Mesenchymal stem cell (in vitro differentiated cells and primary cell): ENCODE measurements around the gene ZNF574.

Source experiments
- DNase-seq: peaks from one replicate; pipeline ENCODE4 v3.0.0-alpha.2; 2013
- H2AFZ ChIP-seq: one replicate; pipeline ENCODE4 v1.6.1; 2013; ENCODE audit warnings: low read depth, mild to moderate bottlenecking, control low read depth, inconsistent platforms, low read length, moderate library complexity
- H2AK5ac ChIP-seq: 2 replicates; pipeline ENCODE4 v1.6.1; 2013; ENCODE audit warnings: low read length, moderate library complexity, mild to moderate bottlenecking, inconsistent platforms; ENCODE audit not compliant: severe bottlenecking
- H2BK120ac ChIP-seq: one replicate; pipeline ENCODE4 v1.6.1; 2013; ENCODE audit warnings: low read depth, mild to moderate bottlenecking, inconsistent platforms, low read length, moderate library complexity
- H2BK12ac ChIP-seq, 2 experiments: one replicate each; pipeline ENCODE4 v1.6.1; 2013; ENCODE audit warnings: inconsistent platforms in 2 of 2, low read length in 2 of 2, mild to moderate bottlenecking in 2 of 2, moderate library complexity in 2 of 2, control low read depth in 1 of 2
- H2BK15ac ChIP-seq: one replicate; pipeline ENCODE4 v1.6.1; 2013; ENCODE audit warnings: mild to moderate bottlenecking, low read depth, inconsistent platforms; ENCODE audit not compliant: poor library complexity, severe bottlenecking
- H2BK5ac ChIP-seq: 2 replicates; pipeline ENCODE4 v1.6.1; 2013; ENCODE audit warnings: low read depth, mild to moderate bottlenecking, low read length, control low read depth, inconsistent platforms; ENCODE audit not compliant: poor library complexity, severe bottlenecking
- H3K14ac ChIP-seq, 2 experiments: one replicate each; pipeline ENCODE4 v1.6.1; 2013; ENCODE audit warnings: inconsistent platforms in 2 of 2, low read length in 2 of 2, control low read depth in 1 of 2, mild to moderate bottlenecking in 1 of 2, moderate library complexity in 1 of 2
- H3K18ac ChIP-seq, 2 experiments: one replicate each; pipeline ENCODE4 v1.6.1; 2013; ENCODE audit warnings: inconsistent platforms in 2 of 2, low read length in 2 of 2, control low read depth in 1 of 2, low read depth in 1 of 2, mild to moderate bottlenecking in 1 of 2
- H3K23ac ChIP-seq, 2 experiments: one replicate each; pipeline ENCODE4 v1.6.1; 2013; ENCODE audit warnings: inconsistent platforms in 2 of 2, low read length in 2 of 2, mild to moderate bottlenecking in 2 of 2, moderate library complexity in 2 of 2, control low read depth in 1 of 2
- H3K27ac ChIP-seq: 2 replicates; pipeline ENCODE4 v1.5.1; 2013; ENCODE audit warnings: mild to moderate bottlenecking, moderate library complexity, low read length, control low read depth, inconsistent platforms; ENCODE audit not compliant: poor library complexity, severe bottlenecking
- H3K27me3 ChIP-seq, 2 experiments: 2 replicates each; pipeline versions ENCODE4 v1.6.1 to v1.7.0; 2013; ENCODE audit warnings: low read length in 2 of 2, mild to moderate bottlenecking in 2 of 2, moderate library complexity in 2 of 2, control low read depth in 1 of 2, inconsistent platforms in 1 of 2; ENCODE audit not compliant: control insufficient read depth in 1 of 2, insufficient read depth in 1 of 2
- H3K36me3 ChIP-seq, 2 experiments: 2 replicates each; pipeline versions ENCODE4 v1.6.1 to v1.7.0; 2013; ENCODE audit warnings: low read length in 2 of 2, control low read depth in 1 of 2, inconsistent platforms in 1 of 2, low read depth in 1 of 2, mild to moderate bottlenecking in 1 of 2; ENCODE audit not compliant: insufficient read depth in 2 of 2, control insufficient read depth in 1 of 2
- H3K4ac ChIP-seq, 2 experiments: one replicate each; pipeline ENCODE4 v1.6.1; 2013; ENCODE audit warnings: inconsistent platforms in 2 of 2, low read length in 2 of 2, mild to moderate bottlenecking in 2 of 2, moderate library complexity in 2 of 2, control low read depth in 1 of 2, low read depth in 1 of 2
- H3K4me1 ChIP-seq: 2 replicates; pipeline ENCODE4 v1.6.1; 2013; ENCODE audit warnings: low read depth, low read length, control low read depth; ENCODE audit not compliant: control insufficient read depth, insufficient read depth
- H3K4me2 ChIP-seq: 2 replicates; pipeline ENCODE4 v1.6.1; 2013; ENCODE audit warnings: low read length, mild to moderate bottlenecking, inconsistent platforms; ENCODE audit not compliant: poor library complexity, severe bottlenecking
- H3K4me3 ChIP-seq, 2 experiments: 2 replicates each; pipeline versions ENCODE4 v1.5.1 to v1.7.0; 2013; ENCODE audit warnings: low read length in 2 of 2, mild to moderate bottlenecking in 2 of 2, control low read depth in 1 of 2, low read depth in 1 of 2; ENCODE audit not compliant: insufficient read depth in 1 of 2
- H3K79me1 ChIP-seq: replicated peaks from 2 replicates; pipeline ENCODE4 v1.6.1; 2013; ENCODE audit warnings: mild to moderate bottlenecking, control low read depth, low read length, inconsistent platforms; ENCODE audit not compliant: poor library complexity, severe bottlenecking
- H3K9ac ChIP-seq: 2 replicates; pipeline ENCODE4 v1.7.0; 2013; ENCODE audit warnings: mild to moderate bottlenecking, low read length, moderate library complexity
- H3K9me3 ChIP-seq: 2 replicates; pipeline ENCODE4 v1.7.0; 2013; ENCODE audit warnings: mild to moderate bottlenecking, low read length; ENCODE audit not compliant: control insufficient read depth
- H4K8ac ChIP-seq: one replicate; pipeline ENCODE4 v1.6.1; 2013; ENCODE audit warnings: inconsistent platforms, mild to moderate bottlenecking, low read length, moderate library complexity
- H4K91ac ChIP-seq: one replicate; pipeline ENCODE4 v1.6.1; 2013; ENCODE audit warnings: mild to moderate bottlenecking, low read length, inconsistent platforms
- WGBS: methylation state at CpG from one replicate; pipeline ENCODE4 v1.1.7; 2013; ENCODE audit warnings: mixed read lengths; 5-methylcytosine and 5-hydroxymethylcytosine counted together

Gene ZNF574

GRCh38 chr19:42117076-42117475 is 41.1 kb downstream of the ZNF574 start:
- H2BK15ac ChIP-seq = no peak overlapping the region
- H3K18ac ChIP-seq = no peak overlapping the region
- H4K8ac ChIP-seq = no peak overlapping the region
- H3K4me2 ChIP-seq = no peak overlapping the region
- no peak overlapping the region for H3K14ac ChIP-seq
- H2AFZ ChIP-seq = no peak overlapping the region
- DNase-seq = no peak
- no peaks in the 10 kb centered on the region for H3K27me3 ChIP-seq
- H3K23ac ChIP-seq = no peak overlapping the region
- H3K9me3 ChIP-seq = no peaks in the 10 kb centered on the region
- peak overlapping the region; percentile 3 for H2BK120ac ChIP-seq
- peaks cover 2% of the 10 kb centered on the region for H3K79me1 ChIP-seq
- H3K4ac ChIP-seq = no peak overlapping the region
- no peak overlapping the region for H2AK5ac ChIP-seq
- H2BK12ac ChIP-seq = peak overlapping the region in 1 of 2 experiments; percentile 3
- 98% methylated on average over 5 of the region's 6 CpGs for WGBS
- H3K4me1 ChIP-seq = peaks cover 38% of the 10 kb centered on the region
- no peak overlapping the region for H3K27ac ChIP-seq
- H3K9ac ChIP-seq = no peak overlapping the region
- peaks cover 12 to 37% of the 10 kb centered on the region in 2 experiments for H3K36me3 ChIP-seq
- H3K4me3 ChIP-seq = no peak overlapping the region
- H4K91ac ChIP-seq = peak overlapping the region; percentile 37
- no peak overlapping the region for H2BK5ac ChIP-seq

GRCh38 chr19:42120276-42120980 is 44.5 kb downstream of the ZNF574 start:
- H3K18ac ChIP-seq = no peak overlapping the region
- no peak overlapping the region for H3K4me3 ChIP-seq
- H3K14ac ChIP-seq = no peak overlapping the region
- no peak overlapping the region for H2AFZ ChIP-seq
- H3K4me2 ChIP-seq = no peak overlapping the region
- peak overlapping the region; percentile 24 for H3K9ac ChIP-seq
- H3K36me3 ChIP-seq = peaks cover 12 to 34% of the 10 kb centered on the region in 2 experiments
- 98% methylated on average over 6 of the region's 10 CpGs for WGBS
- no peaks in the 10 kb centered on the region for H3K9me3 ChIP-seq
- H3K27me3 ChIP-seq = no peaks in the 10 kb centered on the region
- H4K91ac ChIP-seq = peak overlapping the region; percentile 96
- no peak overlapping the region for H2BK15ac ChIP-seq
- H2BK120ac ChIP-seq = no peak overlapping the region
- H3K4me1 ChIP-seq = peaks cover 22% of the 10 kb centered on the region
- peak overlapping the region in 1 of 2 experiments; percentile 24 for H3K4ac ChIP-seq
- H3K23ac ChIP-seq = no peak overlapping the region
- H2BK5ac ChIP-seq = no peak overlapping the region
- no peak for DNase-seq
- peak overlapping the region; percentile 88 to 89 for H2BK12ac ChIP-seq
- H3K27ac ChIP-seq = peak overlapping the region; percentile 87
- peaks cover 3% of the 10 kb centered on the region for H3K79me1 ChIP-seq
- H2AK5ac ChIP-seq = peak overlapping the region; percentile 96
- no peak overlapping the region for H4K8ac ChIP-seq

- no peaks in the 10 kb centered on the region for H3K27me3 ChIP-seq
- no peaks in the 10 kb centered on the region for H3K9me3 ChIP-seq
- H2AK5ac ChIP-seq = peak overlapping the region; percentile 96
- peak overlapping the region; percentile 93 for H4K8ac ChIP-seq
- peak overlapping the region; percentile 88 to 89 for H2BK12ac ChIP-seq
- H2BK15ac ChIP-seq = peak overlapping the region; percentile 74
- H4K91ac ChIP-seq = peak overlapping the region; percentile 96
- no peak overlapping the region for H3K4me3 ChIP-seq
- peaks cover 3% of the 10 kb centered on the region for H3K79me1 ChIP-seq
- WGBS = 87% methylated on average over 4 of the region's 5 CpGs
- H3K4me1 ChIP-seq = peaks cover 22% of the 10 kb centered on the region
- peak overlapping the region; percentile 87 for H3K27ac ChIP-seq
- peak overlapping the region; percentile 66 to 83 for H3K18ac ChIP-seq
- H3K9ac ChIP-seq = peak overlapping the region; percentile 24
- H3K4ac ChIP-seq = peak overlapping the region; percentile 13 to 77
- peak overlapping the region in 1 of 2 experiments; percentile 91 for H3K23ac ChIP-seq
- H3K14ac ChIP-seq = peak overlapping the region in 1 of 2 experiments; percentile 91
- no peak for DNase-seq
- H2BK120ac ChIP-seq = peak overlapping the region; percentile 64
- peak overlapping the region; percentile 14 for H3K4me2 ChIP-seq
- H3K36me3 ChIP-seq = peaks cover 12 to 27% of the 10 kb centered on the region in 2 experiments
- peak overlapping the region; percentile 66 for H2BK5ac ChIP-seq
- peak overlapping the region; percentile 29 for H2AFZ ChIP-seq
These were observed 45.2 kb downstream of the ZNF574 start for GRCh38 chr19:42121036-42121621.

- H3K27ac ChIP-seq = peak overlapping the region; percentile 87
- H2BK5ac ChIP-seq = peak overlapping the region; percentile 66
- WGBS = 0% methylated on average over 3 of the region's 8 CpGs
- peak overlapping the region; percentile 14 for H3K4me2 ChIP-seq
- H3K36me3 ChIP-seq = peaks cover 8 to 22% of the 10 kb centered on the region in 2 experiments
- peak overlapping the region in 1 of 2 experiments; percentile 91 for H3K23ac ChIP-seq
- peaks cover 3% of the 10 kb centered on the region for H3K79me1 ChIP-seq
- no peaks in the 10 kb centered on the region for H3K9me3 ChIP-seq
- peak overlapping the region in 1 of 2 experiments; percentile 91 for H3K14ac ChIP-seq
- H3K9ac ChIP-seq = peak overlapping the region; percentile 24
- H3K27me3 ChIP-seq = no peaks in the 10 kb centered on the region
- H3K18ac ChIP-seq = peak overlapping the region; percentile 66 to 83
- no peak overlapping the region for H2BK15ac ChIP-seq
- H2BK12ac ChIP-seq = peak overlapping the region; percentile 59 to 89
- peak overlapping the region; percentile 81 for H2BK120ac ChIP-seq
- peak overlapping the region; percentile 93 for H4K8ac ChIP-seq
- peak overlapping the region; percentile 96 for H2AK5ac ChIP-seq
- H3K4me1 ChIP-seq = peaks cover 24% of the 10 kb centered on the region
- H4K91ac ChIP-seq = peak overlapping the region; percentile 96
- H3K4ac ChIP-seq = peak overlapping the region in 1 of 2 experiments; percentile 77
- no peak overlapping the region for H3K4me3 ChIP-seq
- DNase-seq = peak; percentile 84
- H2AFZ ChIP-seq = peak overlapping the region; percentile 29
These were observed 45.7 kb downstream of the ZNF574 start for GRCh38 chr19:42121656-42122069.
